Small intestine (tissue), 16 donors: ENCODE measurements around the gene RPL34. TPM values are rescaled to one million over a fixed set of nuclear protein-coding genes. Genes with fewer than 3 reads are reported as not detected.
A peak's percentile ranks its signal among the peaks of the same experiment; 100 is the strongest.

Source experiments
- DNase-seq, 2 donors: peaks; one replicate each; pipeline versions ENCODE4 v3.0.0 to v3.0.0-alpha.2; 2013
- FAIRE-seq: peaks from 2 replicates; lab custom pipeline; 2012; peaks lifted over from hg19 to GRCh38; lab: Jason Lieb, UNC
- H3K27ac ChIP-seq, 3 donors: one replicate each; pipeline ENCODE4 v1.5.1; 2013; ENCODE audit warnings: low read length in 2 of 3, mild to moderate bottlenecking in 2 of 3, control low read depth in 1 of 3, inconsistent platforms in 1 of 3, low read depth in 1 of 3, moderate library complexity in 1 of 3
- H3K27me3 ChIP-seq, 3 donors: one replicate each; pipeline ENCODE4 v1.6.1; 2013; ENCODE audit warnings: low read length in 3 of 3, inconsistent platforms in 1 of 3; ENCODE audit not compliant: control insufficient read depth in 3 of 3, insufficient read depth in 3 of 3
- H3K36me3 ChIP-seq, 3 donors: one replicate each; pipeline ENCODE4 v1.6.1; 2013; ENCODE audit warnings: low read length in 3 of 3, inconsistent platforms in 1 of 3, low read depth in 1 of 3, mild to moderate bottlenecking in 1 of 3, moderate library complexity in 1 of 3; ENCODE audit not compliant: control insufficient read depth in 3 of 3, insufficient read depth in 2 of 3
- H3K4me1 ChIP-seq, 3 donors: one replicate each; pipeline ENCODE4 v1.6.1; 2013; ENCODE audit warnings: low read length in 2 of 3, inconsistent platforms in 1 of 3, low read depth in 1 of 3, mild to moderate bottlenecking in 1 of 3, moderate library complexity in 1 of 3; ENCODE audit not compliant: control insufficient read depth in 3 of 3, insufficient read depth in 2 of 3
- H3K4me3 ChIP-seq, 3 donors: one replicate each; pipeline ENCODE4 v1.5.1; 2013; ENCODE audit warnings: low read length in 3 of 3, control low read depth in 1 of 3, inconsistent platforms in 1 of 3, low read depth in 1 of 3, mild to moderate bottlenecking in 1 of 3, moderate library complexity in 1 of 3
- H3K9me3 ChIP-seq, 2 donors: one replicate each; pipeline ENCODE4 v1.6.1; 2013; ENCODE audit warnings: low read depth in 1 of 2, low read length in 1 of 2; ENCODE audit not compliant: control insufficient read depth in 2 of 2, insufficient read depth in 1 of 2
- WGBS, 3 donors: extraction: QIAGEN DNeasy Blood & Tissue Kit; methylation state at CpG; one replicate each; pipeline ENCODE4 v1.1.7; 2013; 5-methylcytosine and 5-hydroxymethylcytosine counted together
- long read RNA-seq, 10 donors: transcript quantifications; one replicate each; lab custom pipeline, GENCODE V29; 2026
- polyA plus RNA-seq, 4 donors: library from polyadenylated mRNA; stranded (reverse) in 3 of 4; unstranded in 1 of 4; fragments of 200-250 nt in 3 of 4; fragments of 120-200 nt in 1 of 4; gene quantifications; one replicate each; pipeline versions ENCODE4 v1.2.1 to v1.2.3, GENCODE V29; 2013
- donor health status: healthy with polysubstance abuse.
- donor health status: control.
- donor health status: control.
- donor health status: Bipolar disorder and iron deficiency.
- donor health status: healthy.

The RPL34 gene
- polyA plus RNA-seq, result 1,000 to 10,000 TPM; 3,242 to 5,968 (median 4,787) TPM
- long read RNA-seq, donor 1, transcript RPL34-206 (2 exons, 629 nt), result minor isoform, 481 of 8,274 reads
- long read RNA-seq, donor 1, transcript RPL34-201 (5 exons, 529 nt), result minor isoform, 51 of 8,274 reads
- long read RNA-seq, donor 1, transcript RPL34-205 (2 exons, 2,627 nt), result minor isoform, 19 of 8,274 reads
- long read RNA-seq, donor 1, transcript RPL34-202 (5 exons, 441 nt), result major isoform, 5,054 of 8,274 reads
- long read RNA-seq, donor 1, partial matches to known transcripts, result 2,436 of 8,274 reads
- long read RNA-seq, donor 1, other reads (novel, unspliced or antisense), result 233 of 8,274 reads
- long read RNA-seq, donor 2, transcript RPL34-206 (2 exons, 629 nt), result minor isoform, 87 of 1,744 reads
- long read RNA-seq, donor 2, transcript RPL34-201 (5 exons, 529 nt), result minor isoform, 12 of 1,744 reads
- long read RNA-seq, donor 2, transcript RPL34-202 (5 exons, 441 nt), result major isoform, 1,190 of 1,744 reads
- long read RNA-seq, donor 2, partial matches to known transcripts, result 391 of 1,744 reads
- long read RNA-seq, donor 2, other reads (novel, unspliced or antisense), result 63 of 1,744 reads
- long read RNA-seq, donor 3, transcript RPL34-202 (5 exons, 441 nt), result major isoform, 1,178 of 2,562 reads
- long read RNA-seq, donor 3, transcript RPL34-201 (5 exons, 529 nt), result minor isoform, 20 of 2,562 reads
- long read RNA-seq, donor 3, transcript RPL34-206 (2 exons, 629 nt), result minor isoform, 170 of 2,562 reads
- long read RNA-seq, donor 3, partial matches to known transcripts, result 1,115 of 2,562 reads
- long read RNA-seq, donor 3, other reads (novel, unspliced or antisense), result 76 of 2,562 reads
- long read RNA-seq, donor 4, transcript RPL34-202 (5 exons, 441 nt), result major isoform, 38 of 83 reads
- long read RNA-seq, donor 4, transcript RPL34-206 (2 exons, 629 nt), result minor isoform, 7 of 83 reads
- long read RNA-seq, donor 4, partial matches to known transcripts, result 38 of 83 reads
- long read RNA-seq, donor 4, other reads (novel, unspliced or antisense), result 0 of 83 reads
- long read RNA-seq, donor 5, transcript RPL34-202 (5 exons, 441 nt), result major isoform, 531 of 921 reads
- long read RNA-seq, donor 5, transcript RPL34-206 (2 exons, 629 nt), result minor isoform, 63 of 921 reads
- long read RNA-seq, donor 5, partial matches to known transcripts, result 305 of 921 reads
- long read RNA-seq, donor 5, other reads (novel, unspliced or antisense), result 19 of 921 reads
- long read RNA-seq, donor 6, transcript RPL34-206 (2 exons, 629 nt), result minor isoform, 124 of 2,648 reads
- long read RNA-seq, donor 6, transcript RPL34-201 (5 exons, 529 nt), result minor isoform, 11 of 2,648 reads
- long read RNA-seq, donor 6, transcript RPL34-202 (5 exons, 441 nt), result major isoform, 1,666 of 2,648 reads
- long read RNA-seq, donor 6, partial matches to known transcripts, result 790 of 2,648 reads
- long read RNA-seq, donor 6, other reads (novel, unspliced or antisense), result 54 of 2,648 reads
- long read RNA-seq, donor 7, transcript RPL34-202 (5 exons, 441 nt), result major isoform, 1,837 of 2,717 reads
- long read RNA-seq, donor 7, transcript RPL34-206 (2 exons, 629 nt), result minor isoform, 130 of 2,717 reads
- long read RNA-seq, donor 7, transcript RPL34-201 (5 exons, 529 nt), result minor isoform, 30 of 2,717 reads
- long read RNA-seq, donor 7, partial matches to known transcripts, result 654 of 2,717 reads
- long read RNA-seq, donor 7, other reads (novel, unspliced or antisense), result 64 of 2,717 reads
- long read RNA-seq, donor 8, transcript RPL34-202 (5 exons, 441 nt), result major isoform, 195 of 243 reads
- long read RNA-seq, donor 8, partial matches to known transcripts, result 45 of 243 reads
- long read RNA-seq, donor 8, other reads (novel, unspliced or antisense), result 0 of 243 reads
- long read RNA-seq, donor 9, transcript RPL34-201 (5 exons, 529 nt), result minor isoform, 6 of 536 reads
- long read RNA-seq, donor 9, transcript RPL34-206 (2 exons, 629 nt), result minor isoform, 20 of 536 reads
- long read RNA-seq, donor 9, transcript RPL34-202 (5 exons, 441 nt), result major isoform, 361 of 536 reads
- long read RNA-seq, donor 9, partial matches to known transcripts, result 134 of 536 reads
- long read RNA-seq, donor 9, other reads (novel, unspliced or antisense), result 14 of 536 reads
- long read RNA-seq, donor 10, transcript RPL34-201 (5 exons, 529 nt), result minor isoform, 33 of 4,006 reads
- long read RNA-seq, donor 10, transcript RPL34-202 (5 exons, 441 nt), result major isoform, 2,079 of 4,006 reads
- long read RNA-seq, donor 10, transcript RPL34-206 (2 exons, 629 nt), result minor isoform, 237 of 4,006 reads
- long read RNA-seq, donor 10, transcript RPL34-205 (2 exons, 2,627 nt), result minor isoform, 7 of 4,006 reads
- long read RNA-seq, donor 10, partial matches to known transcripts, result 1,542 of 4,006 reads
- long read RNA-seq, donor 10, other reads (novel, unspliced or antisense), result 108 of 4,006 reads

DNA sequence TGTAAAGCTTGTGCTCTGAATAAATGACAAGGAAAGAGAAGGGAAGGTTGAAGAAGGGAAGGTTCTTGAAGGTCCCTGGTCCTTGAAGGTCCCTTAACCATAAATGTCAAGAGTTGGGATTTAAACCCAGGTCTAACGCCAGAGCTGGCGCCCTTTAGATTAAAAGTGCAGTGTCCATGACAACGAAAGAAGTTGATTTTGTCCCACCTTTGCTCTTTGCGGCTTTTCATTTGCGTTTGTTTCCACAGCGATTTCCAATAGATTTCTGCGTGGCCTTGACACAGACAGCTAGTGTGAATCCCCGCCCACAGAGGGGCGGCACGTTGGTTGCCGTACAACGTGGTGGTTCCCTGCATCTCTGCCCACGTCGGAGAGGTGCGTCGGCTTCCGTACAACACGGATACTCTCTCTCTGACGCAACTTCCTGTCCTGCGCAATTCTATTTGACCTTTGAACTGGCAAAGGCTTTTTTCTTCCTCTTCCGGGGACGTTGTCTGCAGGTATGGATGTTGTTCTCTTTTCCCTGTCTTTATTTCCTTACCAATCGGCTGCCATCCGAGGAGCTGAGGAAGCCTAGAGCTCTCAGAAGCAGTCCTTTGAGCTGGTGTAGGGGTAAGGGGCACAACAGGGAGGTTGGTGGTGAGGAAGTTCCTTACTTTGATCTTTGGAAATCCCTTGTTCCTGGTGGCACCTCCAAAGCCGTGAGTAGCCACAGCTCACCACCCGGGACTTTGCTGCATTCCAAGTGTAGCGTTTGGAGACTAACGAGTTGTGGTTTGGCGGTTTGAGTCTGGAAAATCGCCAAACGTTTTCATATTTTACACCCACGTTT is at the start of gene RPL34:
TSS of gene RPL34 (plus strand) at position 476 of the 832 bp plus-strand sequence. CDS start 1,384 bp downstream, outside the sequence.
- H3K4me3 ChIP-seq, result peak within 1 kb of the TSS; percentile 55 to 82 (median 75)
- peaks cover 0 to 13% (median 2%) of the 10 kb centered on the region in 3 donors for H3K4me1 ChIP-seq
- H3K27me3 ChIP-seq, result no peaks in the 10 kb centered on the region
- FAIRE-seq (peak; percentile 67), DNase-seq (peak; percentile 98 to 99)
- H3K9me3 ChIP-seq, result no peaks in the 10 kb centered on the region
- WGBS, 3 donors, result 0% methylated on average over 32 of the region's 32 CpGs
- peaks cover 2 to 13% (median 12%) of the 10 kb centered on the region in 3 donors for H3K36me3 ChIP-seq
- peak within 1 kb of the TSS; percentile 76 to 92 (median 85) for H3K27ac ChIP-seq

DNA sequence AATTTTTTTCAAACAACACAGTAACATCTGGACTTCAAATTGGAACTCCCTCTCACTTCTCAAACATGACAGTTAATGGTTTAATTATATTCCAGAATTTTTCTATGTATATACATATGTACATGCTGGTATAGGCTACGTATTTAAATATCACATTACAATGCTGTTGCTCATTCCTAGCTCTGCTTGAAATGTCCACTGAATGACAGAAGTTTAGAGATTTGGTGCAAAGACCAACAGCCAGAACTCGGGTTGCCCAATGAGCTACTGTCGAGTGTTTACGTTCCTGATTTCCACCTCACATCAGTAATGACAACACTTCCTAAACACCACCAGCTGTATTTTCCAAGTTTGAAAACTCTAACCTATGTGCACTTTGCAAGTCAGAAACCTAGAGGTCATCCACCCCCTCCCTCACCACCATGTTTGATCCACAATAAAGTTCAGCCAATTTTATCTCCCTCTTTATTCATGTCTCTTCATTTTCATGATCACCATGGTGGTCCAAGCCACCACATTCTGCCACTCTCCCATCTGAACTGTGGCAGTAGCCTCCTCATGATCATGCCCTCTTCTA is 49.3 kb upstream of the RPL34 start:
- H3K9me3 ChIP-seq, result no peaks in the 10 kb centered on the region
- no peaks in the 10 kb centered on the region for H3K36me3 ChIP-seq
- 58 to 79% (median 71%) methylated on average over 4 of the region's 4 CpGs for WGBS, 3 donors
- no peaks in the 10 kb centered on the region for H3K4me1 ChIP-seq
- no peaks in the 10 kb centered on the region for H3K27me3 ChIP-seq
- FAIRE-seq (no peak), DNase-seq (no peak)
- H3K4me3 ChIP-seq, result no peak overlapping the region
- H3K27ac ChIP-seq, result no peak overlapping the region

GRCh38 chr4:108574402-108574801 is 46.0 kb upstream of the RPL34 start:
- Histone ChIP-seq H3K27ac (no peak overlapping the region), H3K4me3 (no peak overlapping the region), H3K9me3 (no peaks in the 10 kb centered on the region), H3K36me3 (no peaks in the 10 kb centered on the region), H3K4me1 (no peaks in the 10 kb centered on the region), H3K27me3 (no peaks in the 10 kb centered on the region)
- no peak for DNase-seq
- FAIRE-seq, result no peak
- WGBS, 3 donors, result 82 to 83% (median 82%) methylated on average over 3 of the region's 3 CpGs

DNA sequence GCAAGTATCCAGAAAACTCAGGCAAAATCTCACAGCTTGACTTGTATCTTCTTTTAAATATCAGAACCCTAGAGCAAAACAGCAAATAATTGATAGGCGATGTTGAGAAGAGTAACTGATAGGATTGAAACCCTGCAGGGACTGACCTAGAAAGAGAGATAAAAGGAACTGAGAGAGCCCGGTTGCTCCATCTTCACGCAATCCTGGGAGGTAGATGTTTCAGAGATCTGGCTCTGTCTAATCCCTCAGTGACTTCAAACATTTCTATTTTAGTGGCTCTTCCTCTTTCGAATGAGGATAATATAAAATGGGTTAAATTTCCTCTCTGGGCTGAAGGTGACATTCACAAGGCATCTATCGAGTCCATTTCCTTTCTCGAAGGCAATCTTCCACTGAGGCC is 39.3 kb upstream of the RPL34 start:
- WGBS, 3 donors, result 66 to 84% (median 69%) methylated on average over 6 of the region's 6 CpGs
- FAIRE-seq, result no peak
- H3K36me3 ChIP-seq, result no peaks in the 10 kb centered on the region

GRCh38 chr4:108586778-108587177 is 33.6 kb upstream of the RPL34 start:
- Histone ChIP-seq H3K36me3 (no peaks in the 10 kb centered on the region), H3K27ac (no peak overlapping the region), H3K9me3 (no peaks in the 10 kb centered on the region), H3K4me1 (no peaks in the 10 kb centered on the region), H3K4me3 (no peak overlapping the region), H3K27me3 (no peaks in the 10 kb centered on the region)
- WGBS, 3 donors, result 69 to 80% (median 72%) methylated on average over 3 of the region's 3 CpGs
- DNase-seq (no peak), FAIRE-seq (no peak)

More for the DNA sequence above, 39.3 kb upstream of the RPL34 start:
- Histone ChIP-seq H3K27ac (no peak overlapping the region), H3K4me1 (no peaks in the 10 kb centered on the region), H3K9me3 (no peaks in the 10 kb centered on the region), H3K27me3 (peaks cover 0 to 2% (median 0%) of the 10 kb centered on the region in 3 donors), H3K4me3 (no peak overlapping the region)
- no peak for DNase-seq

DNA sequence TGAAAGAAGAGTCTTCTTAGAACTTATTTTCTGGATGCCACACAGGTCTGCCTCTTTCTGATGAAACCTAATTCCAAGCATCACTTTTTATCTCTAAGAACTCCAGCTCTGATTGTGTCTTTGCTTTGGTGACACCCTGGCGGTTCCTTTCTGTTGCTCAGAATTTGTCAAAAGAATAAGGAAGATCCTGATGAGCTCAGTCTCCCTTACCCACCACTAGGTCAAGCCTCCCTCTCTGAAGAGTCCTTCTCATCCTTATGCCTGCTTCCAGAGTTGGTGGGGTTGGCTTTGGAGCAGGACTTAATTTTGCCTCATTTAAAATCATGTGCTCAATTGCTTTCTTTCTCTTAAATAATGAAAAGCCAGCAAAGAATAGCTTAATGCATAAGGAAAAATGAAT is 31.5 kb upstream of the RPL34 start:
- WGBS, 3 donors, result 89 to 94% (median 94%) methylated on average over 1 of the region's 1 CpG
- no peaks in the 10 kb centered on the region for H3K36me3 ChIP-seq
- no peak for DNase-seq
- H3K9me3 ChIP-seq, result no peaks in the 10 kb centered on the region
- no peaks in the 10 kb centered on the region for H3K4me1 ChIP-seq
- H3K27me3 ChIP-seq, result no peaks in the 10 kb centered on the region
- no peak for FAIRE-seq
- H3K27ac ChIP-seq, result no peak overlapping the region
- no peak overlapping the region for H3K4me3 ChIP-seq
